ENCODE measurements around the gene ATE1.
"Not testable (repeated sequence)": the region's sequence is repeated elsewhere in the genome, so short reads cannot be mapped to it uniquely, and the experiment has no call there.

ATE1 gene

GRCh38 chr10:121947343-121948330 is 19.8 kb upstream of the ATE1 start:
- no peaks in the 10 kb centered on the region for H3K9me3 Mint-ChIP-seq
- no peaks in the 10 kb centered on the region for H3K4me1 Mint-ChIP-seq (ENCODE audit: low read depth)
- H3K27ac Mint-ChIP-seq: no peak overlapping the region
- H3K27me3 Mint-ChIP-seq: no peaks in the 10 kb centered on the region
- H3K4me3 Mint-ChIP-seq: no peak overlapping the region
- H3K36me3 Mint-ChIP-seq (ENCODE audit: low read depth): peaks cover 10% of the 10 kb centered on the region

- Mint-ChIP-seq H3K27me3 (peaks cover 24% of the 10 kb centered on the region), H3K9me3 (no peaks in the 10 kb centered on the region), H3K4me3 (no peak overlapping the region), H3K27ac (no peak overlapping the region), H3K4me1 (ENCODE audit: low read depth) (no peaks in the 10 kb centered on the region), H3K36me3 (ENCODE audit: low read depth) (no peaks in the 10 kb centered on the region)
These were observed 15.1 kb upstream of the ATE1 start for GRCh38 chr10:121942749-121943416.

DNA sequence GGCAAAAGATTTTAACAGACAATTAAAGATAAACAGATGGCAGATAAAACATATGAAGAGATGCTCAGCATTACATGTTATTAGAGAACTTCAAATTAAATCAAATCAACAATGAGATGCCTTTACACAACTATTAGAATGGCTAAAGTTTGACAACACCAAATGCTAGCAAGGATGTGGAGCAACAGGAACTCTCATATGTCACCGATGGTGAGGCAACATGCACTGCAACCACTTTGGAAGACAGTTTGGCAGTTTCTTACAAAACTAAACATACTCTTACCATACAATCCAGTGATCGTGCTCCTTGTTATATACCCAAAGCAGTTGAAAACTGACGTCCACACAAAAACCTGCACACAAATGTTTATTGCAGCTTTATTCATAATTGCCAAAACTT is 13.7 kb upstream of the ATE1 start:
- no peak overlapping the region for H3K27ac Mint-ChIP-seq
- H3K9me3 Mint-ChIP-seq: no peaks in the 10 kb centered on the region
- H3K4me1 Mint-ChIP-seq (ENCODE audit: low read depth): no peaks in the 10 kb centered on the region
- no peaks in the 10 kb centered on the region for H3K36me3 Mint-ChIP-seq (ENCODE audit: low read depth)
- H3K4me3 Mint-ChIP-seq: no peak overlapping the region
- H3K27me3 Mint-ChIP-seq: peaks cover 24% of the 10 kb centered on the region

GRCh38 chr10:121936295-121936694 is 8.5 kb upstream of the ATE1 start:
- no peaks in the 10 kb centered on the region for H3K4me1 Mint-ChIP-seq (ENCODE audit: low read depth)
- no peaks in the 10 kb centered on the region for H3K36me3 Mint-ChIP-seq (ENCODE audit: low read depth)
- no peaks in the 10 kb centered on the region for H3K9me3 Mint-ChIP-seq
- peaks cover 20% of the 10 kb centered on the region for H3K27me3 Mint-ChIP-seq
- H3K27ac Mint-ChIP-seq: no peak overlapping the region
- no peak overlapping the region for H3K4me3 Mint-ChIP-seq

- Mint-ChIP-seq H3K4me1 (ENCODE audit: low read depth) (no peaks in the 10 kb centered on the region), H3K27ac (no peak overlapping the region), H3K27me3 (peaks cover 18% of the 10 kb centered on the region), H3K36me3 (ENCODE audit: low read depth) (no peaks in the 10 kb centered on the region), H3K4me3 (no peak overlapping the region), H3K9me3 (no peaks in the 10 kb centered on the region)
These were observed 7.9 kb upstream of the ATE1 start for GRCh38 chr10:121935702-121936101.

DNA sequence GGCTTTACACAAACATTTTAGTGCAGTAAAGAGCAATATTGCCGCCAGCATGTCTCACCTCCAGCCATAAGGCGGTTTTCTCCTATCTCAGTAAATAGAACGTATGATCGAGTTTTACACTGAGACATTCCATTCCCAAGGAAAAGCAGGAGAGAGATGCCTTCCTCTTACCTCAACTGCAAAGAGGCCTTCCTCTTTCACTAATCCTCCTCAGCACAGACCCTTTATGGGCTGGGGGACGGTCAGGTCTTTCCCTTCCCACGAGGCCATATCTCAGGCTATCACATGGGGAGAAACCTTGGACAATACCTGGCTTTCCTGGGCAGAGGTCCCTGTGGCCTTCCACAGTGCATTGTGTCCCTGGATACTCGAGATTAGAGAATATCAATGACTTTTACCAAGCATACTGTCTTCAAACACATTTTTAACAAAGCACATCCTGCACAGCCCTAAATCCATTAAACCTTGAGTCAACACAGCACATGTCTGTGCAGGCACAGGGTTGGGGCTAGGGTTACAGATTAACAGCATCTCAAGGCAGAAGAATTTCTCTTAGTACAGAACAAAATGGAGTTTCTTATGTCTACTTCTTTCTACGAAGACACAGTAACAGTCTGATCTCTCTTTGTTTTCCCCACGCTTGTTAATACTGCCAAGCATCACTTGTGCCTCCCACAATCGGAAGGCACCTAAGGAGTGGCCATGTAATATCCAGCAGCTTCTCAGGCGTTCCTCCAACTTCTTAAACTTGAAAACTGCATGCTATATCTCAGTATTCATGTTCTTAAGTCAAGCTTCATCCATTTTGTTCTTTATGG is 2.6 kb upstream of the ATE1 start:
- Mint-ChIP-seq H3K4me1 (ENCODE audit: low read depth) (peaks cover 26% of the 10 kb centered on the region), H3K4me3 (peak overlapping the region; percentile 70)
- H3K27me3 Mint-ChIP-seq; H3K36me3 Mint-ChIP-seq (ENCODE audit: low read depth); H3K9me3 Mint-ChIP-seq; H3K27ac Mint-ChIP-seq: not testable (repeated sequence)

DNA sequence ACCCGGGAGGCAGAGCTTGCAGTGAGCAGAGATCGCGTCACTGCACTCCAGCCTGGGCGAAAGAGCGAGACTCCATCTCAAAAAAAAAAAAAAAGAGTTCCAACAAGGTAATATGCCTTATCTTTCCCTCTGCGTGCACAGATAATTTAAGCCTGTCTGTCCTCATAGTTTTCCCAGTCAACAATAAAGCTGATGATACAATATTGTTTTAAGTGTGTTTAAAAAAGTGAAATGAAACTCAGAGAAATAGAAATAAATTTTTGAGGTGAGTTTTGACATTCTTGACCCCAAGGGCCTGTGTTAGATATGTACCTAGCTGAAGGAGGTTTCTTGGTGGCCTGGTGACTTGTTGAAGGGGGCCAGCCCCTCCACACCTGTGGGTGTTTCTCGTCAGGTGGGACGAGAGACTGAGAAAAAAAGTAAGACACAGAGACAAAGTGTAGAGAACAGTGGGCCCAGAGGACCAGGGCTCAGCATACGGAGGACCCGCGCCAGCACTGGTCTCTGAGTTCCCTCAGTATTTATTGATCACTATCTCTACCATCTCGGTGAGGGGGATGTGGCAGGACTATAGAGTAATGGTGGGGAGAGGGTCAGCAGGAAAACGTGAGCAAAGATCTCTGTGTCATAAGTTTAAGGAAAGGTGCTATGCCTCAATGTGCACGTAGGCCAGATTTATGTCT is 1.9 kb upstream of the ATE1 start:
- H3K9me3 Mint-ChIP-seq; H3K36me3 Mint-ChIP-seq (ENCODE audit: low read depth); H3K27me3 Mint-ChIP-seq: not testable (repeated sequence)
- peaks cover 33% of the 10 kb centered on the region for H3K4me1 Mint-ChIP-seq (ENCODE audit: low read depth)
- H3K27ac Mint-ChIP-seq: peak overlapping the region; percentile 52
- H3K4me3 Mint-ChIP-seq: peak overlapping the region; percentile 70

- Mint-ChIP-seq H3K36me3 (ENCODE audit: low read depth) (peaks cover 7% of the 10 kb centered on the region), H3K27me3 (no peaks in the 10 kb centered on the region), H3K27ac (peak overlapping the region; percentile 94), H3K4me1 (ENCODE audit: low read depth) (peaks cover 33% of the 10 kb centered on the region), H3K4me3 (peak overlapping the region; percentile 93), H3K9me3 (no peaks in the 10 kb centered on the region)
These were observed 675 bp upstream of the ATE1 start for GRCh38 chr10:121928528-121928884.

DNA sequence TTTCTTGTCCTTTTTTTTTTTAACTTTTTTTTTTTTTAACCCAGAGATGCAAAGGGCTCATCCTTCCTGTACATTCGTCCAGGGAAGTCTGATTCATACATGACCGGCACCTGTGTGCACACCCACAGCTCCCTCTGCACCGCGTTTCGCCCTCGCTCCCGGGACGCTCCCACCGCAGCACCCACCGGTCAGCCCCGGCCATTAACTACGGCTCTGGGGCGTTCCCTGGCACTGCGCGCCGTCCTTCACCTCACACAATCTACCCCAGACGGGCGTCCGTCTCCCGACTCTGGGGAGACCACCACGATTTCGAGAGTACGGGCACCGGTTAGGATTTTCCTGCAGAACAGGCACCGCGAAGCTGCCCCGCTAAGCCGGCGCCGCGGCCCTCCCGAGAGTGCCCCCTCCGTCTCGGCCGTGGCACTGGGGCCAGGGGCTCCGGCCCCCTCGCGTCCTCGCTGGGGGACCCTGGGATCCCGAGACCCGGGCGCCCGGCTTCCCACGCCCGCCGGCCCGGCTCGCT is 452 bp downstream of the ATE1 start:
- H3K4me3 Mint-ChIP-seq: peak overlapping the region; percentile 93
- H3K4me1 Mint-ChIP-seq (ENCODE audit: low read depth): peaks cover 33% of the 10 kb centered on the region
- no peaks in the 10 kb centered on the region for H3K9me3 Mint-ChIP-seq
- peak overlapping the region; percentile 93 for H3K27ac Mint-ChIP-seq
- H3K27me3 Mint-ChIP-seq: no peaks in the 10 kb centered on the region
- peaks cover 15% of the 10 kb centered on the region for H3K36me3 Mint-ChIP-seq (ENCODE audit: low read depth)

DNA sequence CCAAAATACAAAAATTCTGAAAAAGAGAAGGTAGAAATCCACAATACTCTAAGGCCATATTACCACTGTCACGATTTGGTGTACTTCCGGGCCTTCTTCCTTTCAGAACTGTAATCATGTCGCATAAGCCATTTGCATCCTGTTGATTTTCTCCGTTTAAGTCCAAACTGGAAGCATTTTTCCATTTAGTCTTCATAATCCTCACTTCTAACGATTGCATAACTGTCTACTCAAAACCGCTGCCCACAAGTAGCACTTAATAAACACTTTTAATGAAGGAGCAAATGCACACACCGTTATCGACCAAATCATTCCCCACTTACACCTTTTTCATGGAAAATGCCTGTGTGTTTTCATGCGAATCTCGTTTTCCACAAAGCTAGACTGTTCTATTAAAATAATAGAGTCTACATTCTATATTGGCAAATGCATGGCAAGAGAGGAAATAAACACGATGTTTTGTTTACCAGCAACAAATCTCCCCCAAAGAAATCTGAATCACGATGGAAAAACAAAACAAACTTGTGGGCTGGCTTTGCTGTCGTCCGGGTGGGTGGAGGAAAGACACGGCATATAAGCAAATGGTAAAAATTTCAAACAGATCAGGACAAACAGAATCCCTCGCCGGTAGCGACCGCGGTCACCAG is 1.0 kb downstream of the ATE1 start:
- no peaks in the 10 kb centered on the region for H3K9me3 Mint-ChIP-seq
- no peaks in the 10 kb centered on the region for H3K27me3 Mint-ChIP-seq
- peaks cover 18% of the 10 kb centered on the region for H3K36me3 Mint-ChIP-seq (ENCODE audit: low read depth)
- peaks cover 33% of the 10 kb centered on the region for H3K4me1 Mint-ChIP-seq (ENCODE audit: low read depth)
- H3K4me3 Mint-ChIP-seq: peak overlapping the region; percentile 93
- H3K27ac Mint-ChIP-seq: peak overlapping the region; percentile 93

GRCh38 chr10:121926157-121926556 is 1.7 kb downstream of the ATE1 start:
- no peak overlapping the region for H3K27ac Mint-ChIP-seq
- H3K27me3 Mint-ChIP-seq: no peaks in the 10 kb centered on the region
- no peaks in the 10 kb centered on the region for H3K9me3 Mint-ChIP-seq
- peaks cover 22% of the 10 kb centered on the region for H3K36me3 Mint-ChIP-seq (ENCODE audit: low read depth)
- peak overlapping the region; percentile 93 for H3K4me3 Mint-ChIP-seq
- peaks cover 33% of the 10 kb centered on the region for H3K4me1 Mint-ChIP-seq (ENCODE audit: low read depth)

GRCh38 chr10:121921238-121921931 is 6.4 kb downstream of the ATE1 start:
- Mint-ChIP-seq H3K27ac (no peak overlapping the region), H3K4me1 (ENCODE audit: low read depth) (peaks cover 17% of the 10 kb centered on the region), H3K9me3 (no peaks in the 10 kb centered on the region), H3K27me3 (no peaks in the 10 kb centered on the region), H3K36me3 (ENCODE audit: low read depth) (peaks cover 49% of the 10 kb centered on the region), H3K4me3 (no peak overlapping the region)

DNA sequence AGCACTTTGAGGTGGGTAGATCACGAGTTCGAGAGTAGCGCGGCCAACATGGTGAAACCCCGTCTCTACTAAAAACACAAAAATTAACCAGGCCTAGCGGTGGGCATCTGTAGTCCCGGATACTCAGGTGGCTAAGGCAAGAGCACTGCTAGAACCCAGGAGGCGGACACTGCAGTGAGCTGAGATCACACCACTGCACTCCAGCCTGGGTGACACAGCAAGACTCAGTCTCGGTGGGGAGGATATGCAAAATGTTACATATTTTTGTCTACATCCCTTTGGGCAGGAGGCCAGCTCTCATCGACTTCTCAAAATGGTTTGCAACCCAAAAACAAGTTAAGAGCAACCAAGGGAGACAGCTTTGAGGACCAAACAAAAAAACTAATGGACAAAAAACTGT is 8.2 kb downstream of the ATE1 start:
- Mint-ChIP-seq H3K36me3 (ENCODE audit: low read depth) (peaks cover 51% of the 10 kb centered on the region), H3K27me3 (no peaks in the 10 kb centered on the region), H3K9me3 (no peaks in the 10 kb centered on the region), H3K4me3 (no peak overlapping the region), H3K4me1 (ENCODE audit: low read depth) (peaks cover 5% of the 10 kb centered on the region), H3K27ac (no peak overlapping the region)
